Calu3 (cell line): ENCODE data around the gene MYL12B. TPM values are rescaled to one million over a fixed set of nuclear protein-coding genes. Genes with fewer than 3 reads are reported as not detected.

Experiments
- BruUV-seq: library from RNA; stranded (reverse); fragments of 400-500 nt; replicated peaks from 2 replicates; lab custom pipeline; 2021; lab: Mats Ljungman, UMichigan
- CTCF ChIA-PET: fragments of 300-600 bp; sonication (Branson Sonifier 250); formaldehyde crosslinking; loops from one replicate; lab custom pipeline; 2022; ENCODE audit warnings: antibody characterized with exemption; lab: Charles Lee
- DNase-seq: peaks from one replicate; pipeline ENCODE4 v3.0.0; 2022
- H3K27ac Mint-ChIP-seq: one replicate; pipeline ENCODE4 v1.8.0; 2022; ENCODE audit warnings: mixed read lengths; ENCODE audit not compliant: unreplicated experiment
- H3K27me3 Mint-ChIP-seq: one replicate; pipeline ENCODE4 v1.8.0; 2022; ENCODE audit warnings: mixed read lengths; ENCODE audit not compliant: unreplicated experiment
- H3K36me3 Mint-ChIP-seq: one replicate; pipeline ENCODE4 v1.8.0; 2022; ENCODE audit warnings: mild to moderate bottlenecking, moderate library complexity, mixed read lengths; ENCODE audit not compliant: insufficient read depth, unreplicated experiment
- H3K4me1 Mint-ChIP-seq: one replicate; pipeline ENCODE4 v1.8.0; 2022; ENCODE audit warnings: mild to moderate bottlenecking, low read depth, mixed read lengths; ENCODE audit not compliant: unreplicated experiment
- H3K4me3 Mint-ChIP-seq: one replicate; pipeline ENCODE4 v1.8.0; 2022; ENCODE audit warnings: mild to moderate bottlenecking, low read depth, moderate library complexity, mixed read lengths; ENCODE audit not compliant: unreplicated experiment
- H3K9me3 Mint-ChIP-seq: one replicate; pipeline ENCODE4 v1.8.0; 2022; ENCODE audit warnings: low read depth, mixed read lengths; ENCODE audit not compliant: unreplicated experiment
- intact Hi-C: fragments of 100-400 bp; cut with micrococcal nuclease; formaldehyde crosslinking; loops from one replicate; pipeline ENCODE4 v1.10.0; 2022; ENCODE audit not compliant: unreplicated experiment
- total RNA-seq: library from RNA; stranded (reverse); gene quantifications from 2 replicates; pipeline ENCODE4 v1.2.3, GENCODE V29; 2022
- TF ChIP-seq, protein P1 (sequence below): fragments of 200-600 bp; IDR thresholded peaks from one replicate; pipeline ENCODE4 v1.8.0; 2022; ENCODE audit warnings: antibody characterized with exemption; ENCODE audit not compliant: unreplicated experiment

Gene MYL12B
- total RNA-seq, 1 experiment from 2014 or later: 523 TPM

GRCh38 chr18:3279201-3280185 lies 17.6 kb downstream of the MYL12B start:
- no peak for DNase-seq
- intact Hi-C loops: loop anchor here (2.0 to 5.0 kb wide), 3 partner anchors 315 to 593 kb away; no protein-coding TSS in a partner anchor
- no peaks in the 10 kb centered on the region for H3K27me3 Mint-ChIP-seq
- H3K27ac Mint-ChIP-seq: peak overlapping the region; percentile 48
- peaks cover 19% of the 10 kb centered on the region for H3K4me1 Mint-ChIP-seq
- peaks cover 50% of the 10 kb centered on the region for H3K36me3 Mint-ChIP-seq
- CTCF ChIA-PET: interaction anchor here (1.0 to 1.9 kb wide), 3 partner anchors 15 to 314 kb away, joined by 4 to 5 read pairs (median 4); no protein-coding TSS in a partner anchor
- BruUV-seq: no TSS peak
- H3K9me3 Mint-ChIP-seq: no peaks in the 10 kb centered on the region
- no peak overlapping the region for H3K4me3 Mint-ChIP-seq
- TF ChIP-seq, protein P1, sequence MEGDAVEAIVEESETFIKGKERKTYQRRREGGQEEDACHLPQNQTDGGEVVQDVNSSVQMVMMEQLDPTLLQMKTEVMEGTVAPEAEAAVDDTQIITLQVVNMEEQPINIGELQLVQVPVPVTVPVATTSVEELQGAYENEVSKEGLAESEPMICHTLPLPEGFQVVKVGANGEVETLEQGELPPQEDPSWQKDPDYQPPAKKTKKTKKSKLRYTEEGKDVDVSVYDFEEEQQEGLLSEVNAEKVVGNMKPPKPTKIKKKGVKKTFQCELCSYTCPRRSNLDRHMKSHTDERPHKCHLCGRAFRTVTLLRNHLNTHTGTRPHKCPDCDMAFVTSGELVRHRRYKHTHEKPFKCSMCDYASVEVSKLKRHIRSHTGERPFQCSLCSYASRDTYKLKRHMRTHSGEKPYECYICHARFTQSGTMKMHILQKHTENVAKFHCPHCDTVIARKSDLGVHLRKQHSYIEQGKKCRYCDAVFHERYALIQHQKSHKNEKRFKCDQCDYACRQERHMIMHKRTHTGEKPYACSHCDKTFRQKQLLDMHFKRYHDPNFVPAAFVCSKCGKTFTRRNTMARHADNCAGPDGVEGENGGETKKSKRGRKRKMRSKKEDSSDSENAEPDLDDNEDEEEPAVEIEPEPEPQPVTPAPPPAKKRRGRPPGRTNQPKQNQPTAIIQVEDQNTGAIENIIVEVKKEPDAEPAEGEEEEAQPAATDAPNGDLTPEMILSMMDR: no peak

- Mint-ChIP-seq H3K4me1 (peaks cover 21% of the 10 kb centered on the region), H3K4me3 (no peak overlapping the region), H3K27ac (peak overlapping the region; percentile 5), H3K27me3 (no peaks in the 10 kb centered on the region), H3K36me3 (peaks cover 35% of the 10 kb centered on the region), H3K9me3 (peaks cover 5% of the 10 kb centered on the region)
- intact Hi-C loops: loop anchor here (1.0 to 5.0 kb wide), 8 partner anchors 165 to 717 kb away; no protein-coding TSS in a partner anchor
- no peak for DNase-seq
- no TSS peak for BruUV-seq
- CTCF ChIA-PET: interaction anchor here (0.5 to 2.2 kb wide), 9 partner anchors 16 to 588 kb away, joined by 3 to 16 read pairs (median 8); no protein-coding TSS in a partner anchor
- TF ChIP-seq, protein P1: peak; percentile 31
Measured at GRCh38 chr18:3281456-3282400, 19.8 kb downstream of the MYL12B start.

GRCh38 chr18:3283253-3283863 lies 21.4 kb downstream of the MYL12B start:
- H3K4me1 Mint-ChIP-seq: peaks cover 21% of the 10 kb centered on the region
- intact Hi-C loops: loop anchor here (2.0 to 5.0 kb wide), 3 partner anchors 163 to 589 kb away; no protein-coding TSS in a partner anchor
- H3K27ac Mint-ChIP-seq: peak overlapping the region; percentile 22
- H3K9me3 Mint-ChIP-seq: peaks cover 5% of the 10 kb centered on the region
- CTCF ChIA-PET: interaction anchor here (1.5 to 2.2 kb wide), 4 partner anchors 14 to 383 kb away, joined by 3 to 16 read pairs (median 10); no protein-coding TSS in a partner anchor
- DNase-seq: no peak
- TF ChIP-seq, protein P1: no peak
- BruUV-seq: no TSS peak
- H3K4me3 Mint-ChIP-seq: no peak overlapping the region
- peaks cover 21% of the 10 kb centered on the region for H3K36me3 Mint-ChIP-seq
- H3K27me3 Mint-ChIP-seq: no peaks in the 10 kb centered on the region
